ENCODE results near the gene MCF2L2. TPM values are rescaled to one million over a fixed set of nuclear protein-coding genes. Genes with fewer than 3 reads are reported as not detected.
"Not testable (repeated sequence)": the region's sequence is repeated elsewhere in the genome, so short reads cannot be mapped to it uniquely, and the experiment has no call there.

The MCF2L2 gene
- total RNA-seq, 1 donor from 2014 or later, result 4.1 TPM

GRCh38 chr3:183192650-183193300 lies 235.6 kb downstream of the MCF2L2 start:
- DNase-seq (ENCODE audit: low spot score), result no peak
- Mint-ChIP-seq H3K27ac (peak overlapping the region; percentile 9), H3K36me3 (ENCODE audit: low read depth) (no peaks in the 10 kb centered on the region), H3K9me3 (no peaks in the 10 kb centered on the region), H3K4me1 (ENCODE audit: low read depth) (peaks cover 7% of the 10 kb centered on the region), H3K4me3 (no peak overlapping the region), H3K27me3 (ENCODE audit: insufficient read depth) (peaks cover 2% of the 10 kb centered on the region)
- intact Hi-C loops (cut with micrococcal nuclease), result no loop called here

GRCh38 chr3:183189641-183190040 lies 238.8 kb downstream of the MCF2L2 start:
- Mint-ChIP-seq H3K9me3 (no peaks in the 10 kb centered on the region), H3K4me3 (no peak overlapping the region), H3K27me3 (ENCODE audit: insufficient read depth) (no peaks in the 10 kb centered on the region), H3K36me3 (ENCODE audit: low read depth) (no peaks in the 10 kb centered on the region), H3K27ac (no peak overlapping the region), H3K4me1 (ENCODE audit: low read depth) (peaks cover 15% of the 10 kb centered on the region)
- DNase-seq (ENCODE audit: low spot score), result no peak
- intact Hi-C loops (cut with micrococcal nuclease), result no loop called here

- H3K36me3 Mint-ChIP-seq (ENCODE audit: low read depth), result no peaks in the 10 kb centered on the region
- no peaks in the 10 kb centered on the region for H3K27me3 Mint-ChIP-seq (ENCODE audit: insufficient read depth)
- DNase-seq (ENCODE audit: low spot score), result no peak
- H3K27ac Mint-ChIP-seq, result no peak overlapping the region
- H3K4me3 Mint-ChIP-seq, result no peak overlapping the region
- H3K4me1 Mint-ChIP-seq (ENCODE audit: low read depth), result peaks cover 15% of the 10 kb centered on the region
- H3K9me3 Mint-ChIP-seq, result no peaks in the 10 kb centered on the region
- intact Hi-C loops (cut with micrococcal nuclease), result no loop called here
These were observed 239.4 kb downstream of the MCF2L2 start for GRCh38 chr3:183188895-183189462.

GRCh38 chr3:183185696-183186095 lies 242.7 kb downstream of the MCF2L2 start:
- intact Hi-C loops (cut with micrococcal nuclease), result loop anchor here (2.0 kb wide), 2 partner anchors 39 to 69 kb away; no protein-coding TSS in a partner anchor
- no peaks in the 10 kb centered on the region for H3K36me3 Mint-ChIP-seq (ENCODE audit: low read depth)
- H3K27me3 Mint-ChIP-seq (ENCODE audit: insufficient read depth), result peaks cover 3% of the 10 kb centered on the region
- H3K4me1 Mint-ChIP-seq (ENCODE audit: low read depth), result peaks cover 8% of the 10 kb centered on the region
- no peak overlapping the region for H3K4me3 Mint-ChIP-seq
- no peaks in the 10 kb centered on the region for H3K9me3 Mint-ChIP-seq
- H3K27ac Mint-ChIP-seq, result no peak overlapping the region
- DNase-seq (ENCODE audit: low spot score), result no peak

GRCh38 chr3:183182732-183183610 lies 245.4 kb downstream of the MCF2L2 start:
- Mint-ChIP-seq H3K4me1 (ENCODE audit: low read depth) (peaks cover 25% of the 10 kb centered on the region), H3K36me3 (ENCODE audit: low read depth) (no peaks in the 10 kb centered on the region), H3K4me3 (no peak overlapping the region), H3K27me3 (ENCODE audit: insufficient read depth) (peaks cover 17% of the 10 kb centered on the region), H3K27ac (no peak overlapping the region), H3K9me3 (no peaks in the 10 kb centered on the region)
- intact Hi-C loops (cut with micrococcal nuclease), result no loop called here
- DNase-seq (ENCODE audit: low spot score), result no peak

GRCh38 chr3:183182073-183182472 lies 246.3 kb downstream of the MCF2L2 start:
- no peak for DNase-seq (ENCODE audit: low spot score)
- Mint-ChIP-seq H3K36me3 (ENCODE audit: low read depth) (no peaks in the 10 kb centered on the region), H3K4me3 (no peak overlapping the region), H3K27me3 (ENCODE audit: insufficient read depth) (peaks cover 20% of the 10 kb centered on the region), H3K4me1 (ENCODE audit: low read depth) (peaks cover 25% of the 10 kb centered on the region), H3K27ac (no peak overlapping the region), H3K9me3 (no peaks in the 10 kb centered on the region)
- intact Hi-C loops (cut with micrococcal nuclease), result no loop called here

GRCh38 chr3:183181606-183182005 lies 246.8 kb downstream of the MCF2L2 start:
- DNase-seq (ENCODE audit: low spot score), result no peak
- H3K4me1 Mint-ChIP-seq (ENCODE audit: low read depth), result peaks cover 25% of the 10 kb centered on the region
- intact Hi-C loops (cut with micrococcal nuclease), result no loop called here
- H3K27ac Mint-ChIP-seq, result no peak overlapping the region
- peaks cover 25% of the 10 kb centered on the region for H3K27me3 Mint-ChIP-seq (ENCODE audit: insufficient read depth)
- H3K9me3 Mint-ChIP-seq, result no peaks in the 10 kb centered on the region
- H3K36me3 Mint-ChIP-seq (ENCODE audit: low read depth), result no peaks in the 10 kb centered on the region
- H3K4me3 Mint-ChIP-seq, result no peak overlapping the region

- H3K4me1 Mint-ChIP-seq (ENCODE audit: low read depth), result peaks cover 23% of the 10 kb centered on the region
- H3K4me3 Mint-ChIP-seq, result no peak overlapping the region
- peaks cover 31% of the 10 kb centered on the region for H3K27me3 Mint-ChIP-seq (ENCODE audit: insufficient read depth)
- intact Hi-C loops (cut with micrococcal nuclease), result no loop called here
- no peak for DNase-seq (ENCODE audit: low spot score)
- no peak overlapping the region for H3K27ac Mint-ChIP-seq
- H3K9me3 Mint-ChIP-seq, result no peaks in the 10 kb centered on the region
- H3K36me3 Mint-ChIP-seq (ENCODE audit: low read depth), result no peaks in the 10 kb centered on the region
These were observed 247.6 kb downstream of the MCF2L2 start for GRCh38 chr3:183180784-183181295.

- intact Hi-C loops (cut with micrococcal nuclease), result no loop called here
- DNase-seq (ENCODE audit: low spot score), result no peak
- Mint-ChIP-seq H3K4me3 (peak overlapping the region; percentile 57), H3K27me3 (ENCODE audit: insufficient read depth) (peaks cover 36% of the 10 kb centered on the region), H3K27ac (no peak overlapping the region), H3K4me1 (ENCODE audit: low read depth) (peaks cover 17% of the 10 kb centered on the region), H3K9me3 (no peaks in the 10 kb centered on the region), H3K36me3 (ENCODE audit: low read depth) (no peaks in the 10 kb centered on the region)
These were observed 248.2 kb downstream of the MCF2L2 start for GRCh38 chr3:183180110-183180783.

GRCh38 chr3:183179550-183179908 lies 248.9 kb downstream of the MCF2L2 start:
- peak overlapping the region; percentile 66 for H3K4me3 Mint-ChIP-seq
- H3K27me3 Mint-ChIP-seq (ENCODE audit: insufficient read depth), result peaks cover 36% of the 10 kb centered on the region
- H3K4me1 Mint-ChIP-seq (ENCODE audit: low read depth), result peaks cover 17% of the 10 kb centered on the region
- intact Hi-C loops (cut with micrococcal nuclease), result loop anchor here (2.0 to 10.0 kb wide), 2 partner anchors 17 to 215 kb away; partner anchors contain the start of gene LAMP3
- peak overlapping the region; percentile 52 for H3K27ac Mint-ChIP-seq
- H3K9me3 Mint-ChIP-seq; DNase-seq (ENCODE audit: low spot score); H3K36me3 Mint-ChIP-seq (ENCODE audit: low read depth): not testable (repeated sequence)

- Mint-ChIP-seq H3K4me1 (ENCODE audit: low read depth) (peaks cover 17% of the 10 kb centered on the region), H3K9me3 (no peaks in the 10 kb centered on the region), H3K36me3 (ENCODE audit: low read depth) (no peaks in the 10 kb centered on the region), H3K27ac (peak overlapping the region; percentile 18), H3K27me3 (ENCODE audit: insufficient read depth) (peaks cover 36% of the 10 kb centered on the region), H3K4me3 (peak overlapping the region; percentile 79)
- peak; percentile 17 for DNase-seq (ENCODE audit: low spot score)
- intact Hi-C loops (cut with micrococcal nuclease), result loop anchor here (2.0 to 10.0 kb wide), 2 partner anchors 16 to 214 kb away; partner anchors contain the start of gene LAMP3
These were observed 249.4 kb downstream of the MCF2L2 start for GRCh38 chr3:183178833-183179549.

- intact Hi-C loops (cut with micrococcal nuclease), result loop anchor here (2.0 to 10.0 kb wide), 2 partner anchors 16 to 214 kb away; partner anchors contain the start of gene LAMP3
- no peak for DNase-seq (ENCODE audit: low spot score)
- no peak overlapping the region for H3K27ac Mint-ChIP-seq
- H3K4me1 Mint-ChIP-seq (ENCODE audit: low read depth), result peaks cover 17% of the 10 kb centered on the region
- H3K36me3 Mint-ChIP-seq (ENCODE audit: low read depth), result no peaks in the 10 kb centered on the region
- no peaks in the 10 kb centered on the region for H3K9me3 Mint-ChIP-seq
- peaks cover 36% of the 10 kb centered on the region for H3K27me3 Mint-ChIP-seq (ENCODE audit: insufficient read depth)
- H3K4me3 Mint-ChIP-seq, result peak overlapping the region; percentile 79
These were observed 249.9 kb downstream of the MCF2L2 start for GRCh38 chr3:183178512-183178832.

All from activated T-helper 1 cell treated with anti-CD3 and anti-CD28 coated beads, Interleukin-12 subunit alpha, Interleukin-12 subunit beta, Interleukin-2, Interleukin-4 antibody, amounts not matched to agents 30 ng/mL and 10 ng/mL and 1 ng/mL, durations not matched to agents 14 hours and 24 hours and 36 hours (primary cell).